NCI-H1105 treated with DMSO at 0.1 percent for 48 hours (cell line): ENCODE data around the gene LRRC75B.

Source experiments
- DNase-seq: peaks from one replicate; lab custom pipeline; 2025; lab: John Stamatoyannopoulos, UW

LRRC75B gene

DNA sequence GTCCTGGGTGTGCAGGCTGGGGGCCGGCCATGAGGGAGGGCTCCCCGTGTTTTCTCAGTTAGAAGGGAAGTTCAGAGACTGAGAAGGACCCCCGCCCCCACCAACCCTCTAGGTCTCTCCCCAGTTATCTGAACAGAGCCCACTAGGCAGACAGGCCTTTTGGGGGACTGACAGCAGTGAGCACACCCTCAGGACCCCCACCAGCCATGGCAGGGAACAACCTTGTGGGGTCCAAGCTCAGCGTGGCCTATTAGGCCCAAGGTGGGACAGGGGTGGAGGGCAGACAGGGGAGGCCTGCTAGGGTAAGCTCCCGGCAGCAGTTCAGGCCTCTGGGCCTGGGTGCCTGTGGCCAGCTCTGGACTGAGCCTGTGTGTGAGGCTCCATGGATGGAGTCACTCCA lies 5.6 kb downstream of the LRRC75B start:
- no peak for DNase-seq

DNA sequence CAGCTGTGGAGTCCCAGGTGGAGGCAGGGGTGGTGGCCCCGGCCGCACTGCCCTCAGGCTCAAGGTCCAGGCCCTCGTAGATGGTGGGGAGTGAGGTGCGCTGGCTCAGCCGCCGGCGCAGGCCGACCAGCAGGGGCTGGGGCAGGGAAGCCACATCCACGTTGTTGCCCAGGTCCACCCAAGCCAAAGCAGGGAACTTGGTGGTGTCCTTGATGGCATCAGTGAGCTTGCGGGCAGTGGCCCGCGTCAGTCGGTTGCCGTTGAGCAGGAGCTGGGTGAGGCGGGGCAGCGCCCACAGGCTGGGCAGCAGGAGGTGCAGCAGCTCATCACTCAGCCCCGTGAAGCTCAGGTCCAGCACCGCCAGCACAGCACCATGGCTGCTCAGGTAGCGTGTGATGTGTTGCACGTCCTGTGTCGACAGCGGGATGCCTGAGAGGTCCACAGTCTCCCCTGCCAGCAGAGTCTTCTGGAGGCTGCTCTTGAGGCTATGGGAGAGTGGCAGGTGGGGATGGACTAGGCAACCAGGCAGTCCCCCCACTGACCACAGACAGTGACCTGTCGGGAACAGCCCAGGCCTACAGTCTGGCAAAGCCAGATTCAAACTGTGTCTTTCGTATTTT lies 6.8 kb downstream of the LRRC75B start:
- DNase-seq: no peak

DNA sequence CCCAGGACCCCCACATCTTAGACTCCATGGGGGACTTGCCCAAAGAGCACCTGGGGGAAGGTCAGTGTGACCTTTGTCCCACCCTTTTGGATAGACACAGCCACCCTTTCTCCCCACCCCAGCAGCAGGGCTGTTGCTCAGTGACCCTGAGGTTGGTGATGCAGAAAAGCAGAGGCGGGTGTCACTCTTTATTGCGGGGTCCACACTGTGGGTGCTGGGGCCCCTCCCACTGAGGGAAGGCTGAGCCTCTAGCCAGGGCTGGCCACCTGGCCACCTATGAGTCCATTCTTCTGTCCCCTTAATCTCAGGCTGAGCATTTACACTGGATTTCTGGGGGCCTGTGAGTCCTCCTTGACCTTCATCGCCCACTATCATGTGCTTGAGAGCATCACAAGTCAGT lies 7.4 kb downstream of the LRRC75B start:
- no peak for DNase-seq

DNA sequence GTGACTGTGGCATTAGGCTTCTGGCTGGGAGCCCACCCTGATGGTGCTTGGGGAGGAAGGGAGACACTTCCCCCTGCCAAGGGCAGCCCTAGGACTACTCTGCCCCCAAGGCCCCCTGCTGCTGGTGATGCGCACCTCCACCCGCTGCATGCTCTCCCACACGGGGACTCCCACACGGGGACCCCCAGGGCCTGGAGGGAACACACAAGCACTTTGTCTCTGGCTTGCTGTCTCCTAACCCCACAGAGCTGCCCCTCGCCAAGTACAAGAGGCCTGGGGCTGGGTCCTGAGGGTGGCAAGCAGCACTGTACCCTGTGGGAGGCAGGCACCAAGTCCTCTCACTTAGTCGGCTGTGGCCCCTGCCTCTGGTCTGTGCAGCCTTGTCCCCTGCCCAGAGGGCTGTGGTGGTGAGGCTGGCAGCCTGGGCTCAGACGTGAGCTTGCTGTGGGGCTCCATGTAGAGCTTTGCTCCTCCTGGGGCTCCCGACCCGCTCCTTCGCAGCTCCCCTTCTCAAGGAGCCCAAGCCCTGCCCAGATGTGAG lies 7.9 kb downstream of the LRRC75B start:
- DNase-seq: no peak

DNA sequence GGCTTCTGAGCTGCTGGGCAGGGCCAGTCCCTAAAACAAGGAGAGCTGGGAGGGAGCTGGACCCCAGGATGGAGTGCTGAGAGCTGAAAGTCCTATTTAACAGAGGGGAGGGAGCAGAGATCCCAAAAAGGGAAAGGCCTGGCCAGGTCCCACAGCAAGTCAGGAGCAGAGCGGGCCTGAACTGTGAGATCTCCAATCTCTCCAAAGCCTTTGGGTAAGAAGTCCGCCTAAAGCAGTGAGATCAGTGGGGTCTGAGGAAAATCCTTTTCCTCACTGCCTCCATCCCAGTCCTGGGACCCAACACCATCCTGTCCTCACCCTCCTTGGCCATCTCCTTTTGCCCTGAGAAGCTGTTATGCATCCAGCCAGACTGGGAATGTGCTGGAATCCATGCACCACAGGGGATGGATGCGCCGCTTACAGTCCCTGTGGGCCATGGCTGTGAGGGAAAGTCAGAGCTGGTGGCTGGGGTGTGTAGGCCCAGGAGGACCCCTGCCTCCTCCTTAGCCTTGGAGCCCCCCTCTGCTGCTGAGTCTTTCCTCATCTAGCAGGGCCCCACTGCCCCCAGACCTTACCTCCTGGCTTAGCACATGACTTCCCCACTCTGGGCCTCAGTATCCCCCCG lies 8.6 kb downstream of the LRRC75B start:
- DNase-seq: no peak

DNA sequence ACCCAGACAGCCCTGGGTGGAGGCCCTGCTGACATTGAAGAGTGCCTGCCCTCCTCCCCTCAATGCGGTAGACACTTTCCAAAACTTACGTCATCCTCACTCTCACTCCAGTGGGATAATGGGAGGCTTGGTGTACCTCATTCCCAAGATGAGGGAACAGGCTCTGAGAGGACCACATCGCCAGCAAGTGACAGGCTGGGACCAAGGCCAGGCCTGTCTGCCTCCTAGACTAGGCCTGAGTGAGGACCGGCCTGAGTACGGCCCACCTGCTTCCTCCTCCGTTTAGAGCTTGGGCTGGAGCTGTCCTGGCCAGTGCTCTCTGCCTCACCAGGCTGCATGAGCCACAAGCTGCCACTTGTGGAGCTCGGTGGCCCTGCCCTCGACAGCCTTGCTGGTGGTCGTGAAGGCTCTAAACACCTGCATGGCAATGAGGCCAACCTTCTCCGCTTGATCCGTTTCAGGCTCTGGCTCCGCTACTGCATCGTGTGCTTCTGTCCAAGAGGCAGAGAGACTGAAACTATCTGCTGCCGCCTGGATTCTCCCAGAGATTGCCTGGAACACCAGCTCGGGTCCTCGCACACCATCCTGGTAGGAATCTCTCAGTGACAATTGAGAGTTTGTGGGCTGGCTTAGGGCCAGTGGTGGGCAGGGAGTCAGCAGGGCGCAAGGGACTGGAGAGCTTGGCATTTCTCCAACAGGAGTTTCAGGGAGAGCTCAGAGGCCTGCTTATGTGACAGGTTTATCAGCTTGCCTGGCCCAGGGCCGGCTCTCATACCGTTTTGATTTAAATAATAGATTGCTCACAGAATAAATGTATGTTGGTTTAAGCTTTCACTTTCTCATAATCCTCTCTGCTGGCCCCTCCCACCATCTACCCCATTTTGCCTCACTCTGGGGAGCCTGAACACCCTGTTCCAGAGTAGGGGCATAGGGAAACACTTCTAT lies 9.4 kb downstream of the LRRC75B start:
- peak; percentile 91 for DNase-seq

DNA sequence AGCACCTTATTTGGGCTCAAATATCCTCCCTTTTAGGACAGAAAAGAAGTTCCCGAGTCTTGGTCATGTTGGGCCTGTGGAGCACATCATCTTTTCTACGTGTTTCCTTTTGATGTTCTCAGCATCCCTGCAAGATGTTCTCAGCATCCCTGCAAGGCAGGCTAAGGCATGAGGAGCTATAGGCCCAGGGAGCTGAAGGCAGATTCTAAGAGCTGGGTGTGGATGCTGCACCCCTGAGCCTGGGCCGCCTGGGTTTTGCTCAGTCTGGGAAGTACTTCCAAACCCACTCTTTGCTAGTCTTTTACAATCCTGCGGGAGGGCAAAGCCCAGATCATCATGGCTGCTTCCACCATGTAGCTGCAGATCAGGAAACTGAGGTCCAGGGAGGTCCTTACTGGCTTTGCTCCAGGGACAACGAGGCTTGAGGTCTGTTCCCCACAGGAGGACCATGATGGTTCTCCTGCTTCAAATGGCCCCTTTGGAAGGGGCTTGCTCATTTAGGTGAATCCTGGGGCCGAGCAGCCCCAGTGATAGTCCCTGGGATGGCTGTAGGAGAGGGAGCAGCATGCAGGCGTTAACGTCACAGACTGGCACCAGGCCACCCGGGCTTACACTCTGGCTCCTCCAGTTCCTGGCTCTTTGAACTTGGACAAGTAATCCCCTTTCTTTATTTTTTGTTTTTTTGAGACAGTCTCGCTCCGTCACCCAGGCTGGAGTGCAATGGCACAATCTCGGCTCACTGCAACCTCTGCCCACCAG lies 10.6 kb downstream of the LRRC75B start:
- no peak for DNase-seq

DNA sequence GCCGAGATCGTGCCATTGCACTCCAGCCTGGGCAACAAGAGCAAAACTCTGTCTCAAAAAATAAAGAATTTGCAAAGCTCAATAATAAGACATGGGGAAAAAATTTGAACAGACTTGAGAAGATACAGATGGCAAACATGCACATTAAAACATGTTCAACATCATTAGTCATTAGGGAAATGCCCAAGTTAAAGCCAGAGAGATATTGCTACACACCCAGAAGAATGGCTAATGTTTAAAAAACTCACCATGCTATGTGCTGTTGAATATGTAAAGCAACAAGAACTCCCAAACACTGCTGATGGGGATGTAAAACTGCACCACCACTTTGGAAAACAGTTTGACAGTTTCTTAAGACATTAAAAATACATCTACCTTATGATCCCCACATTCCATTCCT lies 12.6 kb downstream of the LRRC75B start:
- DNase-seq: no peak

DNA sequence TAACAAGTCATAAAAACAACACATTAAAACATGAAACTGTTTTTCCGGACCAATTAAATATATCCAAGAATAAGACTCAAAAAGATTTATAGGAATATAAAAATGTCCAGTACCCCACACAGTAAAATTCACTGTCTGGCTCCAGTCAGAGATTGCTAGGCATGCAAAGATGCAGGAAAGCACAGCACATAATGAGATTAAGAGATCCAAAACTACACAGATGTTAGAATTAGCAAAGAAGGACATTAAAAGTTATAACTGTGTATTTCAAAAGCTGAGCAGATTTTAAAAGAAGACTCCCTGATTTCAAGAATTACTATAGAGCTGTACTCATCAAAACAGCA lies 13.6 kb downstream of the LRRC75B start:
- DNase-seq: no peak

DNA sequence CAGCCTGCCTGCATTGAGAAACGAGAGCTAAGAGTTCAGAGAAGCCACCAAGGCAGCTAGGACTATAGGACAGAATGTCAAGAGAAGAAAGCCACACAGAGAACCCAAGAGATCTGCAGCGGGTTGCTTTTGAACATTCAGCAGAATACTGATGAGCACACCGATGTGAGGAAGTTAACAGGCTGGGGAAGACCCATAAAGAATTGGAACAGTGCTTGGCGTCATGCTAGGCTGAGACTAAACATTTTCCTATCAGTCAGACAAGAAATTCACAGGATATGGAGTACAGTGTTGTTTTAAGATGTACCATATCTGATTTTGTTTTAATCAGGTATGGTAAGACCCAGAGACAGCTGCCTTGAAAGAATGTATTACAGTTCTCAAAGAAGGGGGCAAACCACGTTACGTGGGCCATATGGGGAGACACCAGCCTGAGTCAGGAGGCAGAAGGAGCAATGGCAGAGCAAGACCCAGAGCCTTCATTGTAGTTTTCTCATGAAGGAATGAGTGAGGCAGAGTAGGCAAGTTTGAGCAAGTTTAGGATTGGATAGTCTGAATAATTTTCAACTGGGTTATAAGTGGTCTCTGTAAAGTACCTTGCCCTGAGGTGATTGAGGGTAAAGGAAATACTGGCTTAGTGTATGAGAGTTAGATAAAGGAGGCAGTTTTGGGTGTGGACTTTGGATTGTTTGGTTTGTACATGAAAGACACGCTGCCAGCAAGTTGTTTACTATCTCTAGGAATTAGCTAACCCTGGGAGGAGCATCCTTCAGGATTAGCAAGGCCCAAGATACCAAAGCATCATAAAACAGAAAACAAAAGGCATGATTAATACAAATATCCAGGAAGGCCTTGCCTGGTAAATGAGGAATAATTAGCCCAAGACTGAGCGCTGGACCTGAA lies 14.3 kb downstream of the LRRC75B start:
- peak; percentile 17 for DNase-seq

DNA sequence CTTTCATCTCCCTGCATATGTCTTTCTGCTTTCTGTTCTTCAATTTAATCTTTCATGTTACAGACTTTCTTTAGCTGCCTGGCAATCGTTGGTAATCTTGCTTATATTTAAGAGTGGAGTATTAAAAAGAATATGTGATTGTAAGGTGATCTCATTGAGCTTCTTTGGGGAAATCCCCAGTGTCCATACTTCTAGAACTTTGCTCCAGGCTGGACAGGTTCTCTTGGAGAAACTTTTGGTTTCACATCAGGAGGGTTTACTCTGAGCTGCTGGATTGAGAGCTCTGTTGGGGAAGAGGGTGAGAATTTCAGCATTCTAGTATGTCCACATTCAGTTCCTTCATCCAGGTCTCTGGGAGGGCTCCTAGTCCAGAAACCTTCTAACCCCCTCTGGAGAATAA lies 16.1 kb downstream of the LRRC75B start:
- no peak for DNase-seq

DNA sequence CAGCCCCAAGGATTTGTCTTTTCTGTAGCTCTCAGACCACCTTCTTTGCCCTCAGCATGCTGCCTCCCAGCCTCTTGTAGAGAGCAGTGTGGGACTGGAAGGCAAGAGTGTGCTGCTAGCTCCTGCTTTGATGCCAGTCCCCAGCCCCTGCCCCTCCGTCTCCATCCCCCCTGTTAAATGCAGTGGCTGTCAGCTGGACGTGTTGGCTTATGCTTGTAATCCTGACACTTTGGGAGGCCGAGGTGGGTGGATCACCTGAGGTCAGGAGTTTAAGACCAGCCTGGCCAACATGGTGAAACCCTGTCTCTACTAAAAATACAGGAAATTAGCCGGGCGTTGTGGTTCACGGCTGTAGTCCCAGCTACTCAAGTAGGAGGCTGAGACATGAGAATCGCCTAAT lies 21.6 kb downstream of the LRRC75B start:
- DNase-seq: no peak

DNA sequence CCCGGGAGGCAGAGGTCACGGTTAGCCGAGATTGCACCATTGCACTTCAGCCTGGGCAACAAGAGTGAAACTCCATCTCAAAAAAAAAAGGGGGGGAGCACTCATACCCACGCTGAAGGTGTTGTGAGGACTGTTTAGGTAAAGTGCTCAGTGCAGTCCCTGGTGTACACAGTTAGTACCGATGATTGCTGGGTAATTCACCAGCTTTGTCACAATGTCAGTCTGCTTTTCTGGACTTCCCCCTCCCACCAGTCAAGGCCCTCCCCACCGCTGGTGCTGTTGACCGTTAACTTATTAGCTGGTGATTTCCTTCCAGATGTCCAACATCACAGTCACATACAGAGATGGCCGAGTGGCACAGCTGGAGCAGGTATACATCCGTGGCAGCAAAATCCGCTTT lies 25.2 kb downstream of the LRRC75B start:
- no peak for DNase-seq

DNA sequence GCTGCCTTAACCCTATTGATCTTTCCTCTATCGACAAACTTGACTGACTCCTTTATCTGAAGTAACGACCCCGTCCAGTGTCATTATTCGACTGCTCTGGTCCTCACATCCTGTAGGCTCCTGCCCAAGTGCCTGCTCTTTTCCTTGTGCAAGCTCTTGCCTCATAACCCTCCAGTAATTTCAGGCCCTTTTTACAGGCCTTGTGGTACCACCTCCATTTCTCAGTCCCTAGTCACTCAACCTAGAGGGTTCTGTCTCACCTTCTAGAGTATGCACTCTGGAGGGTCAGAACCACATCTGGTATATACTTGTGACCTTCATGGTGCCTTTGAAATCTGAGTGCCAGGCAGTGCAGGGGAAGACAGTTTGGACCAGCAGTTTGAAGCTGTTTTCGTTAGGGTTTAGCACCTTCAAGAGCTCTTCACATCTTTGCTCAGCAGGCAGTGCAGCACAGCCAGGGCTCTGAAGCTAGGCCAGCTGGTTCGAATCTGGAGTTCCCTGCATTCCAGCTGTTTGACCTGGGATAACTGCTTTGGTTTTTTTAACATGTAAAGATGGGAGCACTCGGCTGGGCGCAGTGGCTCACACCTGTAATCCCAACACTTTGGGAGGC lies 25.9 kb downstream of the LRRC75B start:
- no peak for DNase-seq

DNA sequence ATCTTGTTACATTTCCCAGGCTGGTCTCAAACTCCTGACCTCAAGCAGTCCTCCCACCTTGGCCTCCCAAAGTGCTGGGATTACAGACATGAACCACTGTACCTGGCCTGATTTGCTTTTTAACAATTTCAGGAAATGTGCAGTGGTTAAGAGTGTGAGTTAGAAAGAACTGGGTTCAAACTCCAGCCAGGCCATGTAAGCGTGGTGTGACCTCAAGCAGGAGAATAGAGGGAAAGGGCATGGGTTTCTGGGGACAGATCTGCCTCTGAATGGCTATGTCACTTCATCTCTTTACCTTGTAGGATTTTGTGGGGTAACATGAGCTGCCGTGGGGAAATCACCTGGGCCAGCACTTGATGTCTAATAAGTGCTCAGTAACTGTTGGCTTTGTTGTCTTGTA lies 27.8 kb downstream of the LRRC75B start:
- DNase-seq: no peak

DNA sequence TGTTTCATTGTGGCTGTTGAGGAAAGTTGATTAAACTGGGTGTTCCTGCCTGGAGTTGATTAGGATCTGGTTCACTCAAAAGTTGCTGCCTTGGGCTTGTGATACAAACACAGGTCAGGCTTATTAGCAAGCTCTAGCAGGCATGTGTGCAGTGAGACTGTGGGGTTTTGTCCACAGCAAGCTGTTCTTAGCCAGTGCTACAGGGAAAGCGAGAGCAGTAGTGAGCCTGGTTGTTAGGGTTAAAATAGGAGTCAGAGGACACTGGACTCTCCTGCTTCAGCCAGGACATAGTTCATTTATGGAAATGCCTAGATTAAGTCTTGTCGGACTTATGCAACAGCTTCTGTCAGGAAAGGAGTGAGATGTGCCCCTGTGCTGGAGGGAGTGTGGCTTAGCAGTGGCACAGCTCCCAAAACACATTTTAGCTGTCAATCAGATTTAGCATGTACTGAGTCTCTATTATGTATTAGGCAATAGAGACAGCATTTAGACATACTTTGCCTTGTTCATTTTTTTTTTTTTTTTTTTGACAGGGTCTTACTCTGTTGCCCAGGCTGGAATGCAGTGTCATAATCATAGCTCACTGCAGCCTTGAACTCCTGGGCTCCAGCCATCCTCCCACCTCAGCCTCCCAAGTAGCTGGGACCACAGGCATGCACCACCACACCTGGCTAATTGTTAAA lies 28.4 kb downstream of the LRRC75B start:
- DNase-seq: no peak

DNA sequence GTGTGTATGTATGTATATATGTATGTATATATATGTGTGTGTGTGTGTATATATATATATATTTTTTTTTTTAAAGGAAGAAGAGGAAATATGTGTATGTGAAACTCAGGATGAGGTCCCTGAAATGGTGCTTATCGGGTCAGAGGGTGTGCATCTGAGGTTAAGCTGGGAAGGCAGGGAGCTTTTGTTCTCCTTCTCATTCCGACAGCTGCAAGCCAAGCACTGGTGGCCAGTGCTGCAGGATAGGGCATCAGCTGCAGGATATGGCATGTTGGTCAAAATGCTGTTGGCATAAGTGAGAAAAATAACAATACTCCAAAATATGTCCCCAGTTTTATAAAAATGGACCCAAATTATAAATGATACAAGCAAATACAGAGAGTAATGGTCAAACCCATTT lies 29.6 kb downstream of the LRRC75B start:
- no peak for DNase-seq

DNA sequence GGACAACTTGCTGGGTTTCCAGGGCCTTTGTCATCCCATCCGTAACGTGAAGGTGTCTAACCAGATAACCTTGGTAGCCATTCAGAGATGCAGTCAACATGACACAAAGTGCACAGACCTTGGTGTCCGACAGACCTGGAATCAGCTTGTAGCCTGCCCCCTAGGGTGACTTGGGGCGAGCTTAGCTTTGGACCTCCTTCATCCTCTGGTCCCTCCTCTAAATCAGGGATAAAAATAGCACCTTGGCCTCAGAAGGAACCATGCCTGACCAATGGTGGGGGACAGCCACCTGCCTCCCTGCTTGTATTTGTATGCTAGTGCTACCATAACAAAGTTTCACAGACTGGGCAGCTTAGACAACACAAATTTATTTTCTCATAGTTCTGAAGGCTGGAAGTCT lies 33.4 kb downstream of the LRRC75B start:
- DNase-seq: no peak

DNA sequence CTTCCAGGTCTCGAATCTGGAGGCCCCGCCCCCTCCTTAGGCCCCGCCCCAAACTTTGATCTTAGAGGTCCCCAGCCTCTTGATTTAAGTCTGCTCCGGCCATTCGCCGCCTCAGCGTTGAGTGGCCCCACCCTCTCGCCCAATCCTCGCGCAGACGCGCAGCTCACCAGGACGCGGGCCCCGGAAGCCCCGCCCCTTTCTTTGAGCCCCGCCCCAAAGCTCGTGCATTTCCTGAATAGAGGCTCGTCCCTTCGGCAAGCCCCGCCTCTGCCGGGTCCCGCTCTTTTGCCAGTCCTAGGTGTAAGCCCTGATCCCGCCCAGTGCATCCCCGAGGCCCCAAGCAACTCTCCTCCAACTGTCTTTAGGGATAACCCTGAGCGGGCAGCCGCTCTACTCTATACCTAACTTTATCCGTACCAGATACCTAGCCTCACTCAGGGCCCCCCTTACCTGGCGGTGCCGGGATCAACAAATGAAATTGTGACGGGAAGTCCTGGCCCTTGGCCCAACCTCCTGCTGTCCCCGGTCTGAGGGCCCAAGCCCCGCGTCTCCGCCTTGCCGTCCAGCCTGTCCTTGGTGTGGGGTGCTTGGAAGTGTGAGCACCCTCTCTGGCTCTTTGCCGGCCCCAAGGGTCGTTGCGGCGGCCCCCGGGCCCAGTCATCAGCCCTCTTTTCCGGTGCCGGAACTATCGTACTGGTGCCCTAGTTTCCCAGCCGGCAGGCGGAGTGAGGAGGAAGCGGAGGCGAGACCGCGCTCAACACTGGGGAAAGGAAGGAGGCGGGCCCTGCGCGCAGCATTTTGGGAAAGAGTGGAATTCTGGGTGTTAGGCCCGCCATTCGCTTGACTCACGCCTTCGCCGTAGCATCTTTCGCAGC lies 37.5 kb downstream of the LRRC75B start, which contains the start of gene SNRPD3:
TSS of gene SNRPD3 (plus strand) at position 835 of the 875 bp plus-strand sequence. CDS start 1,676 bp downstream, outside the sequence.
- DNase-seq: peak; percentile 95
